Vagina (tissue), 2 donors: ENCODE data around the gene ATP5F1A. TPM values are rescaled to one million over a fixed set of nuclear protein-coding genes. Genes with fewer than 3 reads are reported as not detected.
"Not testable (repeated sequence)": the region's sequence is repeated elsewhere in the genome, so short reads cannot be mapped to it uniquely, and the experiment has no call there.

ENCODE experiments used
- DNase-seq, 2 donors: peaks; one replicate each; pipeline ENCODE4 v3.0.0-alpha.2; 2017; ENCODE audit errors: extremely low spot score in 2 of 2
- H3K27ac ChIP-seq: fragments of 200-600 bp; sonication (generic); one replicate; pipeline ENCODE4 v1.5.1; 2019
- H3K27me3 ChIP-seq: fragments of 200-600 bp; sonication (generic); one replicate; pipeline ENCODE4 v1.5.1; 2019
- H3K36me3 ChIP-seq, 2 donors: fragments of 200-600 bp; sonication (generic); one replicate each; pipeline ENCODE4 v1.5.1; 2017 to 2019
- H3K4me1 ChIP-seq: fragments of 200-600 bp; sonication (generic); one replicate; pipeline ENCODE4 v1.5.1; 2019
- H3K4me3 ChIP-seq, 2 donors: fragments of 200-600 bp; sonication (generic); 1 replicate in 1 of 2; 2 replicates in 1 of 2; pipeline ENCODE4 v1.5.1; 2016 to 2019
- H3K9me3 ChIP-seq: fragments of 200-600 bp; sonication (generic); one replicate; pipeline ENCODE4 v1.5.1; 2019
- POLR2A ChIP-seq, 2 donors: fragments of 450-650 bp; IDR thresholded peaks; one replicate each; pipeline ENCODE4 v1.6.1; 2017; ENCODE audit warnings: antibody characterized with exemption in 2 of 2, mild to moderate bottlenecking in 2 of 2, moderate library complexity in 2 of 2
- POLR2AphosphoS5 ChIP-seq, 2 donors: sonication (generic); formaldehyde crosslinking; IDR thresholded peaks; one replicate each; pipeline ENCODE4 v1.9.0; 2017; ENCODE audit warnings: antibody characterized with exemption in 2 of 2, mild to moderate bottlenecking in 2 of 2, low read depth in 1 of 2; ENCODE audit not compliant: insufficient read depth in 1 of 2
- intact Hi-C: fragments of 100-400 bp; cut with DNase I; formaldehyde crosslinking; loops from one replicate; pipeline ENCODE4 v1.15.1; 2023
- total RNA-seq: library from RNA; depleted of rRNA; stranded (reverse); fragments of >200 nt; gene quantifications from one replicate; pipeline ENCODE4 v1.2.3, GENCODE V29; 2016
- TF ChIP-seq, protein P1 (sequence below), 3 experiments: fragments of 450-650 bp in 2 of 3; fragments of 200-600 bp in 1 of 3; sonication (generic) in 1 of 3; IDR thresholded peaks; one replicate each; pipeline ENCODE4 v1.5.1; 2017 to 2019; ENCODE audit warnings: antibody characterized with exemption in 3 of 3, mild to moderate bottlenecking in 2 of 3, moderate library complexity in 2 of 3

Gene ATP5F1A
- total RNA-seq, 1 donor from 2014 or later = 247 TPM

GRCh38 chr18:46096651-46097300, 1.3 kb downstream of the ATP5F1A start:
- no peaks in the 10 kb centered on the region for H3K9me3 ChIP-seq
- peaks cover 0 to 23% of the 10 kb centered on the region in 2 donors for H3K36me3 ChIP-seq
- peak overlapping the region; percentile 79 for H3K27ac ChIP-seq
- intact Hi-C loops = no loop called here
- peak overlapping the region; percentile 62 to 78 for H3K4me3 ChIP-seq
- no peak for DNase-seq
- TF ChIP-seq POLR2AphosphoS5 (IDR thresholded peaks at IDR 0.05; ENCODE audit: insufficient read depth in 1 of 2, low read depth in 1 of 2) (no peak), POLR2A (IDR thresholded peaks at IDR 0.05) (no peak)
- TF ChIP-seq, protein P1, sequence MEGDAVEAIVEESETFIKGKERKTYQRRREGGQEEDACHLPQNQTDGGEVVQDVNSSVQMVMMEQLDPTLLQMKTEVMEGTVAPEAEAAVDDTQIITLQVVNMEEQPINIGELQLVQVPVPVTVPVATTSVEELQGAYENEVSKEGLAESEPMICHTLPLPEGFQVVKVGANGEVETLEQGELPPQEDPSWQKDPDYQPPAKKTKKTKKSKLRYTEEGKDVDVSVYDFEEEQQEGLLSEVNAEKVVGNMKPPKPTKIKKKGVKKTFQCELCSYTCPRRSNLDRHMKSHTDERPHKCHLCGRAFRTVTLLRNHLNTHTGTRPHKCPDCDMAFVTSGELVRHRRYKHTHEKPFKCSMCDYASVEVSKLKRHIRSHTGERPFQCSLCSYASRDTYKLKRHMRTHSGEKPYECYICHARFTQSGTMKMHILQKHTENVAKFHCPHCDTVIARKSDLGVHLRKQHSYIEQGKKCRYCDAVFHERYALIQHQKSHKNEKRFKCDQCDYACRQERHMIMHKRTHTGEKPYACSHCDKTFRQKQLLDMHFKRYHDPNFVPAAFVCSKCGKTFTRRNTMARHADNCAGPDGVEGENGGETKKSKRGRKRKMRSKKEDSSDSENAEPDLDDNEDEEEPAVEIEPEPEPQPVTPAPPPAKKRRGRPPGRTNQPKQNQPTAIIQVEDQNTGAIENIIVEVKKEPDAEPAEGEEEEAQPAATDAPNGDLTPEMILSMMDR (IDR thresholded peaks at IDR 0.05) = no peak
- H3K4me1 ChIP-seq = peaks cover 45% of the 10 kb centered on the region
- no peaks in the 10 kb centered on the region for H3K27me3 ChIP-seq

DNA sequence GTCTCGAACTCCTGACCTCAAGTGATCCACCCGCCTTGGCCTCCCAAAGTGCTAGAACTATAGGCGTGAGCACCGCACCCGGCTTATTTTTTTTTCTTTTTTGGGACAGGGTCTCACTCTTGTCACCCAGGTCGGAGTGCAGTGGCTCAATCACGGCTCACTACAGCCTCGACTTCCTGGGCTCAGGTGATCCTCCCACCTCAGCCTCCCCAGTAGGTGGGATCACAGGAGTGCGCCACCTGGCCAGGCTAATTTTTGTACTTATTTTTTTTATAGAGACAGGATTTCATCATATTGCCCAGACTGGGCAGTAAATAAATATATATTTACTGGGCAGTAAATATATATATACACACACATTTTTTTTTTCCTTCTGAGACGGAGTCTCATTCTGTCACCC, 2.6 kb downstream of the ATP5F1A start:
- peaks cover 49% of the 10 kb centered on the region for H3K4me1 ChIP-seq
- H3K27ac ChIP-seq = no peak overlapping the region
- H3K27me3 ChIP-seq = no peaks in the 10 kb centered on the region
- no peaks in the 10 kb centered on the region for H3K9me3 ChIP-seq
- no peak for DNase-seq
- peaks cover 0 to 36% of the 10 kb centered on the region in 2 donors for H3K36me3 ChIP-seq
- TF ChIP-seq POLR2AphosphoS5 (IDR thresholded peaks at IDR 0.05; ENCODE audit: insufficient read depth in 1 of 2, low read depth in 1 of 2) (no peak), POLR2A (IDR thresholded peaks at IDR 0.05) (no peak)
- TF ChIP-seq, protein P1 (IDR thresholded peaks at IDR 0.05) = no peak
- intact Hi-C loops = no loop called here
- no peak overlapping the region for H3K4me3 ChIP-seq

- H3K36me3 ChIP-seq = peaks cover 3 to 93% of the 10 kb centered on the region in 2 donors
- H3K27me3 ChIP-seq, intact Hi-C loops: not testable (repeated sequence)
Measured at GRCh38 chr18:46088501-46088900, 9.6 kb downstream of the ATP5F1A start.

GRCh38 chr18:46084431-46084830, 13.7 kb downstream of the ATP5F1A start:
- no peak for DNase-seq
- H3K36me3 ChIP-seq = peaks cover 3 to 81% of the 10 kb centered on the region in 2 donors
- no peaks in the 10 kb centered on the region for H3K9me3 ChIP-seq
- no peak overlapping the region for H3K27ac ChIP-seq
- TF ChIP-seq POLR2A (IDR thresholded peaks at IDR 0.05) = no peak
- TF ChIP-seq, protein P1 (IDR thresholded peaks at IDR 0.05) = no peak
- H3K27me3 ChIP-seq = no peaks in the 10 kb centered on the region
- no peak overlapping the region for H3K4me3 ChIP-seq
- intact Hi-C loops = no loop called here
- no peaks in the 10 kb centered on the region for H3K4me1 ChIP-seq

More at GRCh38 chr18:46088501-46088900, 9.6 kb downstream of the ATP5F1A start:
- H3K27ac ChIP-seq, DNase-seq, H3K9me3 ChIP-seq, H3K4me3 ChIP-seq: not testable (repeated sequence)
- peaks cover 10% of the 10 kb centered on the region for H3K4me1 ChIP-seq

DNA sequence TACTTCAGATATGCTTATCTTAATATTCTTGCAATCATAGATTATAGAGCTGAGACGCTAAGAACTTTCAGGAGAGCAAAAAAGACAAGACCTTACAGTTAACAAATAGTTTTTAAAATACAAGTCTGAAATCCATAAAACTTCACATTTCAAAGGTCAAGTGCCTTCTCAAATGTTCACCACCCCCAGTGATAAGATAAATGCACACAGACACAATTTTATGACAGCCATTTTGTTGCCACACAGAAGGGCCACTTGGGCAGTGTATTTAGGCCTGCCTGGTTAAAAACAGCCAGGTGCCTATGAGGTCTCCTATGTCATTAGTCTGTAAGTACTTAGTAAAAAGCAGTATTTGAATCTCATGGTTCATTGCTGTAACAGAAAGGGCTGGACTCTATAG, 17.9 kb downstream of the ATP5F1A start:
- Histone ChIP-seq H3K36me3 (peaks cover 3 to 38% of the 10 kb centered on the region in 2 donors), H3K4me1 (no peaks in the 10 kb centered on the region), H3K27ac (no peak overlapping the region)

More for the DNA sequence above, 17.9 kb downstream of the ATP5F1A start:
- Histone ChIP-seq H3K9me3 (no peaks in the 10 kb centered on the region), H3K4me3 (no peak overlapping the region), H3K27me3 (no peaks in the 10 kb centered on the region)
- TF ChIP-seq, protein P1 (IDR thresholded peaks at IDR 0.05) = no peak
- TF ChIP-seq POLR2A (IDR thresholded peaks at IDR 0.05) (no peak), POLR2AphosphoS5 (IDR thresholded peaks at IDR 0.05; ENCODE audit: insufficient read depth in 1 of 2, low read depth in 1 of 2) (no peak)
- intact Hi-C loops = no loop called here
- DNase-seq = no peak
